HepG2 (cell line): ENCODE data around the gene NUP214. TPM values are rescaled to one million over a fixed set of nuclear protein-coding genes. Genes with fewer than 3 reads are reported as not detected.
A peak's percentile ranks its signal among the peaks of the same experiment; 100 is the strongest.

Source experiments
- ZNF124 ChIP-seq: sonication (generic); formaldehyde crosslinking; IDR thresholded peaks from 2 replicates; pipeline ENCODE4 v1.4.0; 2020; ENCODE audit warnings: missing genetic modification reagents
- ZNF180 ChIP-seq: sonication (generic); formaldehyde crosslinking; IDR thresholded peaks from 2 replicates; pipeline ENCODE4 v1.4.0; 2020; ENCODE audit warnings: low read depth, missing genetic modification reagents, borderline replicate concordance
- ZNF263 ChIP-seq: sonication (generic); formaldehyde crosslinking; IDR thresholded peaks from 2 replicates; pipeline ENCODE4 v1.4.0; 2020; ENCODE audit warnings: missing genetic modification reagents
- ZNF329 ChIP-seq: sonication (generic); formaldehyde crosslinking; IDR thresholded peaks from 2 replicates; pipeline ENCODE4 v1.9.0; 2021; ENCODE audit warnings: low read depth, mild to moderate bottlenecking, missing genetic modification reagents
- ZNF501 ChIP-seq: sonication (generic); formaldehyde crosslinking; IDR thresholded peaks from 2 replicates; pipeline ENCODE4 v1.5.1; 2020; ENCODE audit warnings: mild to moderate bottlenecking, moderate library complexity, missing genetic modification reagents
- polyA plus RNA-seq, 8 experiments: library from polyadenylated mRNA; depleted of rRNA in 3 of 8; stranded (reverse) in 7 of 8; unstranded in 1 of 8; fragments of >200 nt; fragmentation: Illumina TruSeq in 4 of 8; extraction: Trizol in 4 of 8; gene quantifications; 2 replicates each; pipeline versions ENCODE4 v1.2.1 to v1.2.3, GENCODE V29; 2011 to 2016; ENCODE audit warnings: low read depth in 4 of 8, missing spikeins in 1 of 8, mixed read lengths in 1 of 8; ENCODE audit not compliant: insufficient read depth in 1 of 8
- total RNA-seq, 5 experiments: library from RNA; depleted of rRNA; stranded (reverse); fragments of >200 nt; fragmentation: Illumina TruSeq; extraction: Trizol; gene quantifications; 2 replicates each; pipeline ENCODE4 v1.2.3, GENCODE V29; 2016; ENCODE audit warnings: low read depth in 1 of 5
- TF ChIP-seq, protein P1 (sequence below): sonication (generic); formaldehyde crosslinking; IDR thresholded peaks from 2 replicates; pipeline ENCODE4 v1.5.1; 2020; ENCODE audit warnings: mild to moderate bottlenecking, missing genetic modification reagents, borderline replicate concordance
- TF ChIP-seq, protein P2 (sequence below): sonication (generic); formaldehyde crosslinking; IDR thresholded peaks from 2 replicates; pipeline ENCODE4 v1.5.0; 2020; ENCODE audit warnings: mild to moderate bottlenecking, missing genetic modification reagents
- TF ChIP-seq, protein P3 (sequence below): sonication (generic); formaldehyde crosslinking; IDR thresholded peaks from 2 replicates; pipeline ENCODE4 v1.9.0; 2022; ENCODE audit warnings: missing genetic modification reagents, mild to moderate bottlenecking, borderline replicate concordance

Gene NUP214
- total and polyA plus RNA-seq, 2 of the 13 experiments (the other 11 are each of a cell fraction or from before 2014, with no cell fraction given) = 8.4 to 16.0 TPM

DNA sequence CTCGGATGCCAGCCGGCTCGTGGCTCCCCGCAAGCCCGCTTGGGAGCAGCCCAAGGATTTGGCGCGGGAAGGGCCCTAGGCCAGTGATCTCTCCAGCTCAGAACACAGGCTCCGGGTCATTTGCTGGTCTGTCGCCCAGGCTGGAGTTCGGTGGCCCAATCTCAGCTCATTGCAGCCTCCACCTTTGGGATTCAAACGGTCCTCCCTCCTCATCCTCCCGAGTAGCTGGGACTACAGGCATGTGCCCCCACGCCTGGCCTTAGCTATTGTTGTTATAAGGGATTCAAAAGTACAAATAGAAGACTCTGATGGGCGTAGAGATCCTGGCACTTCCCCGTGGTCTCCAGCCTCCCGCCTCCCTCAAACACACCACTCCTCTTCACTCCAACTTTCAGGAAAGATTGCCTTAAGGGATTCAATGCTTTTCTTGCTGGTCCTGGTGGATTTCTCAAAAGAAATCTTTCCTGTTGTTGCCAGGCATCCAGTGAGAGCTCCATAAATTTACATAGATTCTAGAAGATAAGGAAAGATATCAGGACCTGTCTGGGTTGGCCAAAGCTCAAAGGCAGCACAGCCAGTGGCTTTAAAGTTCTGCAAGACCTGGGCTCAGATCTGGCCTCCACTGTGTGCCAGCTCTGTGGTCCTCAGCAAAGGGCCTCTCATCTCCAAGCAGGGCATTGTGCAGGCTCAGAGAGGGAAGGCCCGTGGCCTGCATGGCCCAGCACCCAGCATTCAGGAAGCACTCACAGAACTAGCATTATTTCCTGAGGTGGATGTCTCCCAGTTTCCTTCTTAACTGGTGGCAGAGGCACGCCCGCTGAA lies 28.0 kb upstream of the NUP214 start (continued):
- TF ChIP-seq ZNF501 (CRISPR knock-in tag) = peak; percentile 26; the same call in 1 of the 2 replicates
- TF ChIP-seq ZNF180 (CRISPR knock-in tag) = no peak
- TF ChIP-seq, protein P1, sequence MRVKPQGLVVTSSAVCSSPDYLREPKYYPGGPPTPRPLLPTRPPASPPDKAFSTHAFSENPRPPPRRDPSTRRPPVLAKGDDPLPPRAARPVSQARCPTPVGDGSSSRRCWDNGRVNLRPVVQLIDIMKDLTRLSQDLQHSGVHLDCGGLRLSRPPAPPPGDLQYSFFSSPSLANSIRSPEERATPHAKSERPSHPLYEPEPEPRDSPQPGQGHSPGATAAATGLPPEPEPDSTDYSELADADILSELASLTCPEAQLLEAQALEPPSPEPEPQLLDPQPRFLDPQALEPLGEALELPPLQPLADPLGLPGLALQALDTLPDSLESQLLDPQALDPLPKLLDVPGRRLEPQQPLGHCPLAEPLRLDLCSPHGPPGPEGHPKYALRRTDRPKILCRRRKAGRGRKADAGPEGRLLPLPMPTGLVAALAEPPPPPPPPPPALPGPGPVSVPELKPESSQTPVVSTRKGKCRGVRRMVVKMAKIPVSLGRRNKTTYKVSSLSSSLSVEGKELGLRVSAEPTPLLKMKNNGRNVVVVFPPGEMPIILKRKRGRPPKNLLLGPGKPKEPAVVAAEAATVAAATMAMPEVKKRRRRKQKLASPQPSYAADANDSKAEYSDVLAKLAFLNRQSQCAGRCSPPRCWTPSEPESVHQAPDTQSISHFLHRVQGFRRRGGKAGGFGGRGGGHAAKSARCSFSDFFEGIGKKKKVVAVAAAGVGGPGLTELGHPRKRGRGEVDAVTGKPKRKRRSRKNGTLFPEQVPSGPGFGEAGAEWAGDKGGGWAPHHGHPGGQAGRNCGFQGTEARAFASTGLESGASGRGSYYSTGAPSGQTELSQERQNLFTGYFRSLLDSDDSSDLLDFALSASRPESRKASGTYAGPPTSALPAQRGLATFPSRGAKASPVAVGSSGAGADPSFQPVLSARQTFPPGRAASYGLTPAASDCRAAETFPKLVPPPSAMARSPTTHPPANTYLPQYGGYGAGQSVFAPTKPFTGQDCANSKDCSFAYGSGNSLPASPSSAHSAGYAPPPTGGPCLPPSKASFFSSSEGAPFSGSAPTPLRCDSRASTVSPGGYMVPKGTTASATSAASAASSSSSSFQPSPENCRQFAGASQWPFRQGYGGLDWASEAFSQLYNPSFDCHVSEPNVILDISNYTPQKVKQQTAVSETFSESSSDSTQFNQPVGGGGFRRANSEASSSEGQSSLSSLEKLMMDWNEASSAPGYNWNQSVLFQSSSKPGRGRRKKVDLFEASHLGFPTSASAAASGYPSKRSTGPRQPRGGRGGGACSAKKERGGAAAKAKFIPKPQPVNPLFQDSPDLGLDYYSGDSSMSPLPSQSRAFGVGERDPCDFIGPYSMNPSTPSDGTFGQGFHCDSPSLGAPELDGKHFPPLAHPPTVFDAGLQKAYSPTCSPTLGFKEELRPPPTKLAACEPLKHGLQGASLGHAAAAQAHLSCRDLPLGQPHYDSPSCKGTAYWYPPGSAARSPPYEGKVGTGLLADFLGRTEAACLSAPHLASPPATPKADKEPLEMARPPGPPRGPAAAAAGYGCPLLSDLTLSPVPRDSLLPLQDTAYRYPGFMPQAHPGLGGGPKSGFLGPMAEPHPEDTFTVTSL (CRISPR knock-in tag) = no peak
- 0 out of 2 replicates have a peak, but pooled peaks have one; percentile 4 for TF ChIP-seq ZNF124
- TF ChIP-seq, protein P2, sequence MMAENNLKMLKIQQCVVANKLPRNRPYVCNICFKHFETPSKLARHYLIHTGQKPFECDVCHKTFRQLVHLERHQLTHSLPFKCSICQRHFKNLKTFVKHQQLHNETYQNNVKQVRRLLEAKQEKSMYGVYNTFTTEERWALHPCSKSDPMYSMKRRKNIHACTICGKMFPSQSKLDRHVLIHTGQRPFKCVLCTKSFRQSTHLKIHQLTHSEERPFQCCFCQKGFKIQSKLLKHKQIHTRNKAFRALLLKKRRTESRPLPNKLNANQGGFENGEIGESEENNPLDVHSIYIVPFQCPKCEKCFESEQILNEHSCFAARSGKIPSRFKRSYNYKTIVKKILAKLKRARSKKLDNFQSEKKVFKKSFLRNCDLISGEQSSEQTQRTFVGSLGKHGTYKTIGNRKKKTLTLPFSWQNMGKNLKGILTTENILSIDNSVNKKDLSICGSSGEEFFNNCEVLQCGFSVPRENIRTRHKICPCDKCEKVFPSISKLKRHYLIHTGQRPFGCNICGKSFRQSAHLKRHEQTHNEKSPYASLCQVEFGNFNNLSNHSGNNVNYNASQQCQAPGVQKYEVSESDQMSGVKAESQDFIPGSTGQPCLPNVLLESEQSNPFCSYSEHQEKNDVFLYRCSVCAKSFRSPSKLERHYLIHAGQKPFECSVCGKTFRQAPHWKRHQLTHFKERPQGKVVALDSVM = peak; percentile 84
- TF ChIP-seq, protein P3, sequence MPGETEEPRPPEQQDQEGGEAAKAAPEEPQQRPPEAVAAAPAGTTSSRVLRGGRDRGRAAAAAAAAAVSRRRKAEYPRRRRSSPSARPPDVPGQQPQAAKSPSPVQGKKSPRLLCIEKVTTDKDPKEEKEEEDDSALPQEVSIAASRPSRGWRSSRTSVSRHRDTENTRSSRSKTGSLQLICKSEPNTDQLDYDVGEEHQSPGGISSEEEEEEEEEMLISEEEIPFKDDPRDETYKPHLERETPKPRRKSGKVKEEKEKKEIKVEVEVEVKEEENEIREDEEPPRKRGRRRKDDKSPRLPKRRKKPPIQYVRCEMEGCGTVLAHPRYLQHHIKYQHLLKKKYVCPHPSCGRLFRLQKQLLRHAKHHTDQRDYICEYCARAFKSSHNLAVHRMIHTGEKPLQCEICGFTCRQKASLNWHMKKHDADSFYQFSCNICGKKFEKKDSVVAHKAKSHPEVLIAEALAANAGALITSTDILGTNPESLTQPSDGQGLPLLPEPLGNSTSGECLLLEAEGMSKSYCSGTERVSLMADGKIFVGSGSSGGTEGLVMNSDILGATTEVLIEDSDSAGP (CRISPR knock-in tag) = 0 out of 2 replicates have a peak, but pooled peaks have one; percentile 14
- no peak for TF ChIP-seq ZNF329 (CRISPR knock-in tag)
- peak; percentile 55; the same call in 1 of the 2 replicates for TF ChIP-seq ZNF263 (CRISPR knock-in tag)
